ENCODE measurements around the gene EVI5.

Gene EVI5

GRCh38 chr1:92464588-92465255 lies 320.2 kb downstream of the EVI5 start:
- no peak overlapping the region for H3K27ac ChIP-seq (ENCODE audit: poor library complexity, severe bottlenecking)
- TF ChIP-seq, protein P1, sequence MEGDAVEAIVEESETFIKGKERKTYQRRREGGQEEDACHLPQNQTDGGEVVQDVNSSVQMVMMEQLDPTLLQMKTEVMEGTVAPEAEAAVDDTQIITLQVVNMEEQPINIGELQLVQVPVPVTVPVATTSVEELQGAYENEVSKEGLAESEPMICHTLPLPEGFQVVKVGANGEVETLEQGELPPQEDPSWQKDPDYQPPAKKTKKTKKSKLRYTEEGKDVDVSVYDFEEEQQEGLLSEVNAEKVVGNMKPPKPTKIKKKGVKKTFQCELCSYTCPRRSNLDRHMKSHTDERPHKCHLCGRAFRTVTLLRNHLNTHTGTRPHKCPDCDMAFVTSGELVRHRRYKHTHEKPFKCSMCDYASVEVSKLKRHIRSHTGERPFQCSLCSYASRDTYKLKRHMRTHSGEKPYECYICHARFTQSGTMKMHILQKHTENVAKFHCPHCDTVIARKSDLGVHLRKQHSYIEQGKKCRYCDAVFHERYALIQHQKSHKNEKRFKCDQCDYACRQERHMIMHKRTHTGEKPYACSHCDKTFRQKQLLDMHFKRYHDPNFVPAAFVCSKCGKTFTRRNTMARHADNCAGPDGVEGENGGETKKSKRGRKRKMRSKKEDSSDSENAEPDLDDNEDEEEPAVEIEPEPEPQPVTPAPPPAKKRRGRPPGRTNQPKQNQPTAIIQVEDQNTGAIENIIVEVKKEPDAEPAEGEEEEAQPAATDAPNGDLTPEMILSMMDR (IDR thresholded peaks at IDR 0.05; ENCODE audit: poor library complexity, severe bottlenecking) = no peak
- no peak for ATAC-seq (ENCODE audit: low read depth)

GRCh38 chr1:92461364-92462097 lies 323.4 kb downstream of the EVI5 start:
- no peak for DNase-seq (ENCODE audit: low spot score)
- ATAC-seq (ENCODE audit: low read depth) = no peak
- H3K4me1 ChIP-seq (ENCODE audit: insufficient read depth, poor library complexity, severe bottlenecking) = no peaks in the 10 kb centered on the region
- H3K27ac ChIP-seq (ENCODE audit: poor library complexity, severe bottlenecking) = no peak overlapping the region
- H3K27me3 ChIP-seq (ENCODE audit: insufficient read depth, poor library complexity, severe bottlenecking) = no peaks in the 10 kb centered on the region
- no peaks in the 10 kb centered on the region for H3K9me3 ChIP-seq (ENCODE audit: severe bottlenecking)
- H3K4me3 ChIP-seq (ENCODE audit: severe bottlenecking) = no peak overlapping the region
- no peaks in the 10 kb centered on the region for H3K36me3 ChIP-seq (ENCODE audit: low read depth)
- TF ChIP-seq, protein P1 (IDR thresholded peaks at IDR 0.05; ENCODE audit: poor library complexity, severe bottlenecking) = peak; percentile 29

More at GRCh38 chr1:92464588-92465255, 320.2 kb downstream of the EVI5 start:
- Histone ChIP-seq H3K27me3 (ENCODE audit: insufficient read depth, poor library complexity, severe bottlenecking) (no peaks in the 10 kb centered on the region), H3K9me3 (ENCODE audit: severe bottlenecking) (no peaks in the 10 kb centered on the region), H3K4me3 (ENCODE audit: severe bottlenecking) (no peak overlapping the region), H3K4me1 (ENCODE audit: insufficient read depth, poor library complexity, severe bottlenecking) (no peaks in the 10 kb centered on the region), H3K36me3 (ENCODE audit: low read depth) (no peaks in the 10 kb centered on the region)
- no peak for DNase-seq (ENCODE audit: low spot score)

- no peaks in the 10 kb centered on the region for H3K4me1 ChIP-seq (ENCODE audit: insufficient read depth, poor library complexity, severe bottlenecking)
- DNase-seq (ENCODE audit: low spot score) = no peak
- no peak for ATAC-seq (ENCODE audit: low read depth)
These were observed 325.0 kb downstream of the EVI5 start for GRCh38 chr1:92459871-92460320.

More at GRCh38 chr1:92459871-92460320, 325.0 kb downstream of the EVI5 start:
- no peak overlapping the region for H3K27ac ChIP-seq (ENCODE audit: poor library complexity, severe bottlenecking)
- H3K36me3 ChIP-seq (ENCODE audit: low read depth) = no peaks in the 10 kb centered on the region
- H3K9me3 ChIP-seq (ENCODE audit: severe bottlenecking) = no peaks in the 10 kb centered on the region
- no peak overlapping the region for H3K4me3 ChIP-seq (ENCODE audit: severe bottlenecking)
- no peaks in the 10 kb centered on the region for H3K27me3 ChIP-seq (ENCODE audit: insufficient read depth, poor library complexity, severe bottlenecking)
- TF ChIP-seq, protein P1 (IDR thresholded peaks at IDR 0.05; ENCODE audit: poor library complexity, severe bottlenecking) = no peak
